Natural killer cell treated with Interleukin-12 subunit alpha and Interleukin-12 subunit beta and Interleukin-15 and Interleukin-18, amount 100 ng/mL, for 72 hours (primary cell): Measurements from ENCODE around the gene PPP1R12C. TPM values are rescaled to one million over a fixed set of nuclear protein-coding genes. Genes with fewer than 3 reads are reported as not detected.
A peak's percentile ranks its signal among the peaks of the same experiment; 100 is the strongest.

Experiments
- ATAC-seq, 2 donors: fragments of 150-1000 bp; cut with Tn5 transposase in 1 of 2; sonication (Bioruptor Pico), chemical (Tn5 transposase) in 1 of 2; 2 replicates each; pipeline ENCODE4 v1.10.0; 2021
- DNase-seq: peaks from one replicate; pipeline ENCODE4 v3.0.0; 2022; ENCODE audit warnings: low spot score
- H3K27ac Mint-ChIP-seq, 2 donors: 1 replicate in 1 of 2; 2 replicates in 1 of 2; pipeline ENCODE4 v1.8.0; 2022; ENCODE audit warnings: mixed read lengths in 2 of 2, mild to moderate bottlenecking in 1 of 2, moderate library complexity in 1 of 2
- H3K27me3 Mint-ChIP-seq, 2 donors: 1 replicate in 1 of 2; 2 replicates in 1 of 2; pipeline ENCODE4 v1.8.0; 2022; ENCODE audit warnings: mixed read lengths in 2 of 2
- H3K36me3 Mint-ChIP-seq: one replicate; pipeline ENCODE4 v1.8.0; 2022; ENCODE audit warnings: mixed read lengths
- H3K4me1 Mint-ChIP-seq, 2 donors: 1 replicate in 1 of 2; 2 replicates in 1 of 2; pipeline ENCODE4 v1.8.0; 2022; ENCODE audit warnings: low read depth in 2 of 2, mixed read lengths in 2 of 2, mild to moderate bottlenecking in 1 of 2
- H3K4me3 Mint-ChIP-seq: one replicate; pipeline ENCODE4 v1.8.0; 2022; ENCODE audit warnings: mixed read lengths
- H3K9me3 Mint-ChIP-seq: 2 replicates; pipeline ENCODE4 v1.8.0; 2022; ENCODE audit warnings: mixed read lengths
- total RNA-seq, 2 donors: library from RNA; stranded (reverse); gene quantifications; one replicate each; pipeline ENCODE4 v1.2.3, GENCODE V29; 2022

Gene PPP1R12C
- 100 to 1,000 TPM; 157 to 251 TPM for total RNA-seq

GRCh38 chr19:55116859-55117662 lies at the start of gene PPP1R12C:
TSS of gene PPP1R12C (minus strand) at chr19:55117637. CDS start at chr19:55117543, 94 bp downstream.
- Mint-ChIP-seq H3K4me1 (peaks cover 24 to 33% of the 10 kb centered on the region in 2 donors), H3K27ac (peak within 1 kb of the TSS; percentile 91 to 96)
- no peak for ATAC-seq

GRCh38 chr19:55166530-55167268 lies 49.3 kb upstream of the PPP1R12C start, which contains the start of gene DNAAF3:
TSS of gene DNAAF3 (minus strand) at chr19:55166613. CDS start at chr19:55166413, 200 bp downstream.
- Mint-ChIP-seq H3K27me3 (peaks cover 30 to 37% of the 10 kb centered on the region in 2 donors), H3K27ac (peak within 1 kb of the TSS in 1 of 2 donors; percentile 52), H3K4me1 (peaks cover 10 to 11% of the 10 kb centered on the region in 2 donors), H3K36me3 (peaks cover 5% of the 10 kb centered on the region), H3K9me3 (no peaks in the 10 kb centered on the region), H3K4me3 (peak within 1 kb of the TSS; percentile 75)
- peak; percentile 76 for DNase-seq
- peak; percentile 93 to 97 for ATAC-seq

More at GRCh38 chr19:55116859-55117662, at the start of gene PPP1R12C:
- Mint-ChIP-seq H3K9me3 (no peaks in the 10 kb centered on the region), H3K4me3 (peak within 1 kb of the TSS; percentile 100), H3K27me3 (no peaks in the 10 kb centered on the region), H3K36me3 (peaks cover 9% of the 10 kb centered on the region)
- no peak for DNase-seq

- Mint-ChIP-seq H3K27ac (peak overlapping the region in 1 of 2 donors; percentile 52), H3K36me3 (peaks cover 5% of the 10 kb centered on the region), H3K9me3 (no peaks in the 10 kb centered on the region), H3K4me1 (peaks cover 10 to 11% of the 10 kb centered on the region in 2 donors), H3K27me3 (peaks cover 25 to 33% of the 10 kb centered on the region in 2 donors), H3K4me3 (peak overlapping the region; percentile 75)
- ATAC-seq: peak; percentile 48 to 79
- no peak for DNase-seq
Observed at GRCh38 chr19:55165952-55166529, 48.6 kb upstream of the PPP1R12C start.

GRCh38 chr19:55161571-55162322 lies 44.3 kb upstream of the PPP1R12C start:
- Mint-ChIP-seq H3K4me3 (no peak overlapping the region), H3K36me3 (peaks cover 1% of the 10 kb centered on the region), H3K9me3 (no peaks in the 10 kb centered on the region), H3K4me1 (peaks cover 12 to 14% of the 10 kb centered on the region in 2 donors), H3K27ac (no peak overlapping the region), H3K27me3 (peaks cover 11 to 29% of the 10 kb centered on the region in 2 donors)
- ATAC-seq (no peak), DNase-seq (no peak)

- peaks cover 6 to 13% of the 10 kb centered on the region in 2 donors for H3K4me1 Mint-ChIP-seq
- peaks cover 4 to 29% of the 10 kb centered on the region in 2 donors for H3K27me3 Mint-ChIP-seq
- ATAC-seq: no peak
- H3K27ac Mint-ChIP-seq: no peak overlapping the region
- peak overlapping the region; percentile 17 for H3K4me3 Mint-ChIP-seq
- H3K36me3 Mint-ChIP-seq: no peaks in the 10 kb centered on the region
- H3K9me3 Mint-ChIP-seq: no peaks in the 10 kb centered on the region
- DNase-seq: no peak
Observed at GRCh38 chr19:55160986-55161365, 43.5 kb upstream of the PPP1R12C start.

GRCh38 chr19:55160128-55160985 lies 42.9 kb upstream of the PPP1R12C start:
- no peaks in the 10 kb centered on the region for H3K9me3 Mint-ChIP-seq
- ATAC-seq (peak; percentile 94 to 97), DNase-seq (peak; percentile 92)
- H3K4me1 Mint-ChIP-seq: peaks cover 6 to 13% of the 10 kb centered on the region in 2 donors
- H3K36me3 Mint-ChIP-seq: no peaks in the 10 kb centered on the region
- peaks cover 4 to 24% of the 10 kb centered on the region in 2 donors for H3K27me3 Mint-ChIP-seq
- peak overlapping the region in 1 of 2 donors; percentile 23 for H3K27ac Mint-ChIP-seq
- peak overlapping the region; percentile 17 for H3K4me3 Mint-ChIP-seq

GRCh38 chr19:55158848-55159749 lies 41.7 kb upstream of the PPP1R12C start:
- Mint-ChIP-seq H3K4me3 (no peak overlapping the region), H3K4me1 (peaks cover 11 to 19% of the 10 kb centered on the region in 2 donors), H3K27ac (no peak overlapping the region), H3K27me3 (peaks cover 4 to 27% of the 10 kb centered on the region in 2 donors), H3K36me3 (no peaks in the 10 kb centered on the region), H3K9me3 (no peaks in the 10 kb centered on the region)
- no peak for ATAC-seq
- no peak for DNase-seq

GRCh38 chr19:55158423-55158822 lies 41.0 kb upstream of the PPP1R12C start:
- no peak overlapping the region for H3K4me3 Mint-ChIP-seq
- H3K4me1 Mint-ChIP-seq: peaks cover 16 to 24% of the 10 kb centered on the region in 2 donors
- no peak for DNase-seq
- ATAC-seq: no peak
- no peaks in the 10 kb centered on the region for H3K36me3 Mint-ChIP-seq
- H3K9me3 Mint-ChIP-seq: no peaks in the 10 kb centered on the region
- peaks cover 4 to 28% of the 10 kb centered on the region in 2 donors for H3K27me3 Mint-ChIP-seq
- H3K27ac Mint-ChIP-seq: no peak overlapping the region

- DNase-seq (no peak), ATAC-seq (no peak)
- Mint-ChIP-seq H3K27ac (no peak within 1 kb of the TSS), H3K36me3 (no peaks in the 10 kb centered on the region), H3K4me1 (peaks cover 18 to 25% of the 10 kb centered on the region in 2 donors), H3K27me3 (peaks cover 4 to 28% of the 10 kb centered on the region in 2 donors), H3K9me3 (peaks cover under 1% of the 10 kb centered on the region), H3K4me3 (no peak within 1 kb of the TSS)
Observed at GRCh38 chr19:55157064-55157908, 39.8 kb upstream of the PPP1R12C start, which contains the start of gene TNNI3. TSS of gene TNNI3 (minus strand) at chr19:55157732. CDS start at chr19:55157589, 143 bp downstream.

- Mint-ChIP-seq H3K36me3 (no peaks in the 10 kb centered on the region), H3K4me3 (no peak overlapping the region), H3K27me3 (peaks cover 4 to 33% of the 10 kb centered on the region in 2 donors), H3K4me1 (peaks cover 26 to 31% of the 10 kb centered on the region in 2 donors), H3K9me3 (peaks cover 6% of the 10 kb centered on the region), H3K27ac (no peak overlapping the region)
- no peak for DNase-seq
- ATAC-seq: no peak
Observed at GRCh38 chr19:55156202-55157063, 39.0 kb upstream of the PPP1R12C start.
